Ovary (tissue), 9 donors: ENCODE data around the gene PPP2R1B. TPM values are rescaled to one million over a fixed set of nuclear protein-coding genes. Genes with fewer than 3 reads are reported as not detected.

ENCODE experiments used
- DNase-seq, 5 donors: peaks; one replicate each; pipeline ENCODE4 v3.0.0-alpha.2; 2019 to 2020
- H3K27ac ChIP-seq, 2 donors: fragments of 200-600 bp; one replicate each; pipeline versions ENCODE4 v1.5.1 to v1.8.0; 2019 to 2022
- H3K27me3 ChIP-seq: fragments of 200-600 bp; one replicate; pipeline ENCODE4 v1.8.0; 2022
- H3K36me3 ChIP-seq: fragments of 200-600 bp; sonication (generic); one replicate; pipeline ENCODE4 v1.5.1; 2019
- H3K4me1 ChIP-seq: one replicate; pipeline ENCODE4 v1.8.1; 2013; ENCODE audit warnings: mild to moderate bottlenecking, moderate library complexity; ENCODE audit not compliant: insufficient read depth
- H3K4me3 ChIP-seq: fragments of 200-600 bp; sonication (generic); one replicate; pipeline ENCODE4 v1.5.1; 2017
- H3K9me3 ChIP-seq, 2 donors: fragments of 200-600 bp in 1 of 2; sonication (generic) in 1 of 2; one replicate each; pipeline versions ENCODE4 v1.5.1 to v1.8.1; 2013 to 2019; ENCODE audit warnings: mild to moderate bottlenecking in 1 of 2, moderate library complexity in 1 of 2
- CTCF ChIP-seq, 3 donors: fragments of 450-650 bp in 2 of 3; fragments of 200-600 bp in 1 of 3; IDR thresholded peaks; one replicate each; pipeline versions ENCODE4 v1.5.1 to v1.8.0; 2016 to 2022; ENCODE audit warnings: antibody characterized with exemption in 3 of 3, mild to moderate bottlenecking in 1 of 3
- EP300 ChIP-seq: sonication (generic); formaldehyde crosslinking; IDR thresholded peaks from one replicate; pipeline ENCODE4 v1.6.1; 2017; ENCODE audit warnings: antibody characterized with exemption
- POLR2A ChIP-seq: fragments of 450-650 bp; IDR thresholded peaks from one replicate; pipeline ENCODE4 v1.6.1; 2017; ENCODE audit warnings: antibody characterized with exemption, mild to moderate bottlenecking, moderate library complexity
- WGBS, 3 donors: extraction: QIAGEN DNeasy Blood & Tissue Kit in 1 of 3; methylation state at CpG; one replicate each; pipeline versions ENCODE4 v1.1.5 to v1.1.7; 2013 to 2017; 5-methylcytosine and 5-hydroxymethylcytosine counted together
- intact Hi-C, 4 donors: fragments of 100-400 bp; cut with DNase I; formaldehyde crosslinking; loops; one replicate each; pipeline versions ENCODE4 v1.11.0 to v1.15.1; 2022 to 2023
- polyA plus RNA-seq, 2 donors: library from polyadenylated mRNA; stranded (reverse); fragments of 200-250 nt in 1 of 2; fragments of 350-450 nt in 1 of 2; fragmentation: Illumina TruSeq in 1 of 2; extraction: RNeasy Lipid Tissue Mini Kit (QIAGEN cat#74804) in 1 of 2; gene quantifications; one replicate each; pipeline ENCODE4 v1.2.3, GENCODE V29; 2013 to 2014
- total RNA-seq, 7 donors: library from RNA; depleted of rRNA in 2 of 7; stranded (reverse); fragments of >200 nt in 2 of 7; fragmentation: NEBNext Ultra II Directional in 3 of 7; extraction: Animal tissue kit (Norgen Biotek cat#: 25700) in 3 of 7; gene quantifications; one replicate each; pipeline versions ENCODE4 v1.1.0 to v1.2.4, GENCODE V29; 2016 to 2023
- donor health status: DM: no; HTN: no; CAD: no; lungs with moderate emphysema.
- donor health status: DM: no; HTN: no; CAD: no.
- donor health status: Bipolar disorder and iron deficiency.
- donor health status: DM: yes; HTN: yes; CAD: no.
- donor health status: DM: no; HTN: no; CAD: no.
- donor health status: DM: yes; HTN: yes; CAD: no.

The PPP2R1B gene
- total and polyA plus RNA-seq, 9 donors: 9.8 to 36.4 (median 25.1) TPM

GRCh38 chr11:111812211-111812610 is 46.0 kb upstream of the PPP2R1B start:
- no peaks in the 10 kb centered on the region for H3K36me3 ChIP-seq
- intact Hi-C loops: no loop called here
- WGBS, 3 donors: 97 to 98% (median 98%) methylated on average over 2 of the region's 2 CpGs

GRCh38 chr11:111811445-111811844 is 45.3 kb upstream of the PPP2R1B start:
- intact Hi-C loops: no loop called here
- H3K9me3 ChIP-seq: no peaks in the 10 kb centered on the region
- TF ChIP-seq CTCF (IDR thresholded peaks at IDR 0.05) (no peak), EP300 (no peak), POLR2A (no peak)
- no peaks in the 10 kb centered on the region for H3K27me3 ChIP-seq
- no peak overlapping the region for H3K4me3 ChIP-seq
- WGBS, 3 donors: 95 to 99% (median 98%) methylated on average over 2 of the region's 2 CpGs
- H3K4me1 ChIP-seq: no peaks in the 10 kb centered on the region
- no peak overlapping the region for H3K27ac ChIP-seq
- DNase-seq: no peak
- no peaks in the 10 kb centered on the region for H3K36me3 ChIP-seq

More at GRCh38 chr11:111812211-111812610, 46.0 kb upstream of the PPP2R1B start:
- TF ChIP-seq CTCF (IDR thresholded peaks at IDR 0.05) (no peak), POLR2A (no peak), EP300 (no peak)
- Histone ChIP-seq H3K4me3 (no peak overlapping the region), H3K4me1 (no peaks in the 10 kb centered on the region), H3K27ac (no peak overlapping the region), H3K27me3 (no peaks in the 10 kb centered on the region), H3K9me3 (no peaks in the 10 kb centered on the region)
- DNase-seq: no peak

- Histone ChIP-seq H3K27me3 (no peaks in the 10 kb centered on the region), H3K4me3 (no peak overlapping the region), H3K36me3 (no peaks in the 10 kb centered on the region), H3K9me3 (no peaks in the 10 kb centered on the region), H3K4me1 (no peaks in the 10 kb centered on the region), H3K27ac (no peak overlapping the region)
- intact Hi-C loops: no loop called here
- TF ChIP-seq CTCF (IDR thresholded peaks at IDR 0.05) (no peak), POLR2A (no peak), EP300 (no peak)
- 96 to 99% (median 98%) methylated on average over 2 of the region's 2 CpGs for WGBS, 3 donors
- no peak for DNase-seq
Observed at GRCh38 chr11:111808834-111809233, 42.6 kb upstream of the PPP2R1B start.

- no peak overlapping the region for H3K4me3 ChIP-seq
- no peak for TF ChIP-seq CTCF (IDR thresholded peaks at IDR 0.05)
- no peak for TF ChIP-seq POLR2A
- no peak for TF ChIP-seq EP300
- no peak overlapping the region for H3K27ac ChIP-seq
- no peaks in the 10 kb centered on the region for H3K9me3 ChIP-seq
- no peak for DNase-seq
- WGBS, 3 donors: 92 to 96% (median 95%) methylated on average over 2 of the region's 2 CpGs
- H3K36me3 ChIP-seq: no peaks in the 10 kb centered on the region
- no peaks in the 10 kb centered on the region for H3K27me3 ChIP-seq
- H3K4me1 ChIP-seq: no peaks in the 10 kb centered on the region
- intact Hi-C loops: no loop called here
Observed at GRCh38 chr11:111808063-111808588, 41.9 kb upstream of the PPP2R1B start.
